Endothelial cell (in vitro differentiated cells): ENCODE data around the gene GALNT1. TPM values are rescaled to one million over a fixed set of nuclear protein-coding genes. Genes with fewer than 3 reads are reported as not detected.
"Not testable (repeated sequence)": the region's sequence is repeated elsewhere in the genome, so short reads cannot be mapped to it uniquely, and the experiment has no call there.

Experiments
- DNase-seq: peaks from one replicate; pipeline ENCODE4 v3.0.0; 2021; ENCODE audit warnings: low spot score
- H3K27ac Mint-ChIP-seq: one replicate; pipeline ENCODE4 v1.8.0; 2021; ENCODE audit warnings: mixed read lengths, inconsistent platforms; ENCODE audit not compliant: unreplicated experiment
- H3K27me3 Mint-ChIP-seq: one replicate; pipeline ENCODE4 v1.8.0; 2021; ENCODE audit warnings: mild to moderate bottlenecking, moderate library complexity, mixed read lengths, inconsistent platforms; ENCODE audit not compliant: unreplicated experiment
- H3K36me3 Mint-ChIP-seq: one replicate; pipeline ENCODE4 v1.8.0; 2021; ENCODE audit warnings: mild to moderate bottlenecking, low read depth, mixed read lengths, inconsistent platforms; ENCODE audit not compliant: unreplicated experiment
- H3K4me1 Mint-ChIP-seq: one replicate; pipeline ENCODE4 v1.8.0; 2021; ENCODE audit warnings: mild to moderate bottlenecking, mixed read lengths, inconsistent platforms; ENCODE audit not compliant: unreplicated experiment
- H3K4me3 Mint-ChIP-seq: one replicate; pipeline ENCODE4 v1.8.0; 2021; ENCODE audit warnings: mild to moderate bottlenecking, mixed read lengths, inconsistent platforms; ENCODE audit not compliant: unreplicated experiment
- H3K9me3 Mint-ChIP-seq: one replicate; pipeline ENCODE4 v1.8.0; 2021; ENCODE audit warnings: mixed read lengths, inconsistent platforms; ENCODE audit not compliant: unreplicated experiment
- total RNA-seq: library from RNA; stranded (reverse); fragmentation: NEBNext Ultra II Directional; extraction: Animal tissue kit (Norgen Biotek cat#: 25700); gene quantifications from one replicate; pipeline ENCODE4 v1.2.1, GENCODE V29; 2021; ENCODE audit not compliant: unreplicated experiment
- TF ChIP-seq, protein P1 (sequence below): fragments of 200-600 bp; sonication (generic); IDR thresholded peaks from one replicate; pipeline ENCODE4 v1.5.0; 2021; ENCODE audit warnings: antibody characterized with exemption; ENCODE audit not compliant: unreplicated experiment

The GALNT1 gene
- total RNA-seq, 1 donor from 2014 or later: 174 TPM

DNA sequence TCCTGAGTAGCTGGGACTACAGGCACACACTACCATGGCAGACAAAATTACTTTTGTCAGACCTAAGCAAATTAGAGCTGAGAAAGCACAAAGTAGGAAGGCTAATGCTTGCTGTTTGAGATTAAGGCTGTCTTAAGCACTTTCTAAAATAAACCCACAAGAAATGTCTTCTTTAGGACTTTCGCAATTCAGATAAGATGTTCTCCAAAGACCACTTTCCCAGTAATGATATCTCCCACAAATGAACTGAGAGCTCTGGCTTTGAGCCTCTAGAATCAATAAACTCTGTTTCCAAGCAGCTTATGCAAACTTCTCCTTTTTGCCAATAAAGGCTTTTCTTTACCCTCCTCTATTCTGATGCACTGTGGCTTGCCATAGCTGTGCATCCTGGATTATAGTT is 32.0 kb upstream of the GALNT1 start:
- Mint-ChIP-seq H3K27me3 (peaks cover 3% of the 10 kb centered on the region), H3K4me1 (no peaks in the 10 kb centered on the region), H3K36me3 (no peaks in the 10 kb centered on the region), H3K4me3 (no peak overlapping the region), H3K27ac (no peak overlapping the region), H3K9me3 (no peaks in the 10 kb centered on the region)
- TF ChIP-seq, protein P1, sequence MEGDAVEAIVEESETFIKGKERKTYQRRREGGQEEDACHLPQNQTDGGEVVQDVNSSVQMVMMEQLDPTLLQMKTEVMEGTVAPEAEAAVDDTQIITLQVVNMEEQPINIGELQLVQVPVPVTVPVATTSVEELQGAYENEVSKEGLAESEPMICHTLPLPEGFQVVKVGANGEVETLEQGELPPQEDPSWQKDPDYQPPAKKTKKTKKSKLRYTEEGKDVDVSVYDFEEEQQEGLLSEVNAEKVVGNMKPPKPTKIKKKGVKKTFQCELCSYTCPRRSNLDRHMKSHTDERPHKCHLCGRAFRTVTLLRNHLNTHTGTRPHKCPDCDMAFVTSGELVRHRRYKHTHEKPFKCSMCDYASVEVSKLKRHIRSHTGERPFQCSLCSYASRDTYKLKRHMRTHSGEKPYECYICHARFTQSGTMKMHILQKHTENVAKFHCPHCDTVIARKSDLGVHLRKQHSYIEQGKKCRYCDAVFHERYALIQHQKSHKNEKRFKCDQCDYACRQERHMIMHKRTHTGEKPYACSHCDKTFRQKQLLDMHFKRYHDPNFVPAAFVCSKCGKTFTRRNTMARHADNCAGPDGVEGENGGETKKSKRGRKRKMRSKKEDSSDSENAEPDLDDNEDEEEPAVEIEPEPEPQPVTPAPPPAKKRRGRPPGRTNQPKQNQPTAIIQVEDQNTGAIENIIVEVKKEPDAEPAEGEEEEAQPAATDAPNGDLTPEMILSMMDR: no peak
- no peak for DNase-seq

DNA sequence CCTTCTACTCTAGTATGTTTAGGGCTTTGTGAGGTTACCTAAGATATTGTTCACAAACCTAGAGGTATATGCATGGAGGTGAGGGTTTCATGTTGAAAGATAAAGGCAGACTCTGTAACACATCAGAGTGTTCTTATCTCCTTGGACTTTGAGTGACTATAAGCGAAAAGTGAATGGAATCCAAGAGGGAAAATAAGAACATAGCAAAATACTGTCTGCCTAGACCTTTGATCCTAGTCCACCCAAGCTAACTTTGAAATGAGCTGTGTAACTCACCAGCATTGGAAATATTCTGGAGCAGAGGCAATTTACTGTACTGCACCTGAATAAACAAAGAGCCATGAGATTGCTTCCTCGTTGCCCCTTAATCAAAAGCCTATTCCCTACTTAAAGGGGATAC is 28.2 kb upstream of the GALNT1 start:
- TF ChIP-seq, protein P1: no peak
- H3K4me3 Mint-ChIP-seq: no peak overlapping the region
- H3K9me3 Mint-ChIP-seq: no peaks in the 10 kb centered on the region
- no peak for DNase-seq
- H3K27me3 Mint-ChIP-seq: peaks cover 3% of the 10 kb centered on the region
- no peaks in the 10 kb centered on the region for H3K36me3 Mint-ChIP-seq
- no peaks in the 10 kb centered on the region for H3K4me1 Mint-ChIP-seq
- H3K27ac Mint-ChIP-seq: no peak overlapping the region

DNA sequence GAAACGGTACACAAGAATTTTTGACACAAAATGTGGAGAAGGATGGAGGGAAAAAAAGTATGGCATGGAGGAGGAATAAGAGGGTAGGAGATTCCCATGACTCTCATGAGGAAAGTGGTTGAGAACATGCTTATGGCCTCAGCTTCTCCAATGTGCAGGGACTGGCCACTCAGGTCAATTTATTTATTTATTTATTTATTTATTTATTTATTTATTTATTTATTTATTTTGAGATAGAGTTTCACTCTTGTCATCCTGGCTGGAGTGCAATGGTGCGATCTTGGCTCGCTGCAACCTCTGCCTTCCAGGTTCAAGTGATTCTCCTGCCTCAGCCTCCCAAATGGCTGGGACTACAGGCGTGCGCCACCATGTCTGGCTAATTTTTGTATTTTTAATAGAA is 26.0 kb upstream of the GALNT1 start:
- H3K27me3 Mint-ChIP-seq, DNase-seq, H3K27ac Mint-ChIP-seq, H3K4me1 Mint-ChIP-seq, H3K36me3 Mint-ChIP-seq, H3K9me3 Mint-ChIP-seq, H3K4me3 Mint-ChIP-seq: not testable (repeated sequence)

DNA sequence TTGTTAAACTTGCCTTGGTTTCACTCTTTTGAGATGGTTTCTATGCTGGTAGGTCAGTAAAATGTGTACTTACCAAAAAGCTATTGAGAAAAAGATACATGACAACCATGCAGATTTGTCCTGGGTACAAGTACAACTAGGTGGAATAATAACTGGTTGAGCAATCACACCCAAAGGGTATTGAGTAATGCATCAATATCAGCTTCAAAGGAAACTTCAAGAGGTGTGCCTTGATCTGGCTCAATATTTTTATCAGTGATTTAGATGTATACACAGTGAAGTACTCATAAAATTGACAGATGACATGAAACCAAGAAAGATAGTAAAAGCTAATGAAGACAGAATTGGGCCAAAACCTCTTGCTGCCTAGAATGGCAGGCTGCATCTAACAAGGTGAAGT is 21.7 kb upstream of the GALNT1 start:
- no peaks in the 10 kb centered on the region for H3K36me3 Mint-ChIP-seq
- peaks cover 2% of the 10 kb centered on the region for H3K27me3 Mint-ChIP-seq
- no peak overlapping the region for H3K4me3 Mint-ChIP-seq
- no peaks in the 10 kb centered on the region for H3K4me1 Mint-ChIP-seq
- TF ChIP-seq, protein P1: no peak
- H3K27ac Mint-ChIP-seq: no peak overlapping the region
- DNase-seq: no peak
- no peaks in the 10 kb centered on the region for H3K9me3 Mint-ChIP-seq

DNA sequence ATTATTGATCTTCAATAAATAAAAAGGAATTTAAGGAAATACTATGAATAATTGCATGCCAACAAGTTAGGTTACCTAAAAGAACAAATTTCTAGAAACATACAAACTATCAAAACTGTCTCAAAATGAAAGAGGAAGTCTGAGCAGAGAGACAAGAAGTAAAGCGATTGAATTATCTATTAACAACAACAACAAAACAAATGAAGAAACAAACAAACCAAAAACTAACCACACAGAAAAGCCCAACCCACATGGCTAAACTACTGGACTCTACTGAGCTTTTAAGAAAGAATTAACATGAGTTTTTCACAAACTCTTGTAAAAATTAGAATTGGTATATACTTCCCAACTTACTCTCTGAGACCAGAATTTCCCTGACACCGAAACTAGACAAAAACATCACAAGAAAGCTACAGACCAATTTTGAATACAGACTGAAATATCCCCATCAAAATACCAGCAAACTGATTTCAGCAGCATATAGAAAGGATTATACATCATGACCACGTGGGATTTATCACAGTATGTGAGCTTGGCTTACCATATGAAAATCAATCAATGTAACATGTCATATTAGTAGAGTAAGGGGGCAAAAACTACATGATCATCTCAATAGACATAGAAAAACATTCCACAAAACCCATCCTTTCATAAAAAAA is 16.6 kb upstream of the GALNT1 start:
- no peaks in the 10 kb centered on the region for H3K9me3 Mint-ChIP-seq
- no peaks in the 10 kb centered on the region for H3K4me1 Mint-ChIP-seq
- H3K4me3 Mint-ChIP-seq: no peak overlapping the region
- no peak overlapping the region for H3K27ac Mint-ChIP-seq
- no peak for DNase-seq
- peaks cover 2% of the 10 kb centered on the region for H3K27me3 Mint-ChIP-seq
- TF ChIP-seq, protein P1: no peak
- H3K36me3 Mint-ChIP-seq: no peaks in the 10 kb centered on the region
